GM10266 (cell line): ENCODE results near the gene PLXNA4.

Experiments used
- DNase-seq: peaks from one replicate; pipeline ENCODE4 v3.0.0; 2012; ENCODE audit errors: extremely low spot score
- TF ChIP-seq, protein P1 (sequence below): IDR thresholded peaks from 2 replicates; pipeline ENCODE4 v1.5.1; 2012; ENCODE audit warnings: mild to moderate bottlenecking, low read depth; ENCODE audit not compliant: control insufficient read depth, insufficient read depth; ENCODE audit errors: missing control alignments

Gene PLXNA4

DNA sequence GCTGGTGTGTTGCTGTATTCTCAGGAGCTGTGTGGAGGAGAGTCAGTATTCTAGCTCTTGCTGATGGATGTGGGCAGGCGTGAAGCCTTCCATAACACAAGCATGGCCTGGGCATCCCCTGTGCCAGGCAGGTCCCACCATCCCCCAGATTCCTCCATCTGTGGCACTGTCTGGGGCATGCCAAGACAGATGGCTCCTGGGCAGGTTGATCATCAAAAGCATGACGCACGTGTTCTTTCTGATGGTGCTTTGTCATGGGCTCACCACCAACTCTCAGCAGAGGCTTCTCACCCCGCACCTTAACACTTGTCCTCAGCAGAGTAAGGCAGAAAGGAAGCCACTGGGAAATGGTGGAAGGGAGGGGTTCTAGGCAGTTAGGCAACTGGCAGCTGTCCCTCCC is 364.3 kb downstream of the PLXNA4 start:
- TF ChIP-seq, protein P1, sequence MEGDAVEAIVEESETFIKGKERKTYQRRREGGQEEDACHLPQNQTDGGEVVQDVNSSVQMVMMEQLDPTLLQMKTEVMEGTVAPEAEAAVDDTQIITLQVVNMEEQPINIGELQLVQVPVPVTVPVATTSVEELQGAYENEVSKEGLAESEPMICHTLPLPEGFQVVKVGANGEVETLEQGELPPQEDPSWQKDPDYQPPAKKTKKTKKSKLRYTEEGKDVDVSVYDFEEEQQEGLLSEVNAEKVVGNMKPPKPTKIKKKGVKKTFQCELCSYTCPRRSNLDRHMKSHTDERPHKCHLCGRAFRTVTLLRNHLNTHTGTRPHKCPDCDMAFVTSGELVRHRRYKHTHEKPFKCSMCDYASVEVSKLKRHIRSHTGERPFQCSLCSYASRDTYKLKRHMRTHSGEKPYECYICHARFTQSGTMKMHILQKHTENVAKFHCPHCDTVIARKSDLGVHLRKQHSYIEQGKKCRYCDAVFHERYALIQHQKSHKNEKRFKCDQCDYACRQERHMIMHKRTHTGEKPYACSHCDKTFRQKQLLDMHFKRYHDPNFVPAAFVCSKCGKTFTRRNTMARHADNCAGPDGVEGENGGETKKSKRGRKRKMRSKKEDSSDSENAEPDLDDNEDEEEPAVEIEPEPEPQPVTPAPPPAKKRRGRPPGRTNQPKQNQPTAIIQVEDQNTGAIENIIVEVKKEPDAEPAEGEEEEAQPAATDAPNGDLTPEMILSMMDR = no peak
- no peak for DNase-seq

DNA sequence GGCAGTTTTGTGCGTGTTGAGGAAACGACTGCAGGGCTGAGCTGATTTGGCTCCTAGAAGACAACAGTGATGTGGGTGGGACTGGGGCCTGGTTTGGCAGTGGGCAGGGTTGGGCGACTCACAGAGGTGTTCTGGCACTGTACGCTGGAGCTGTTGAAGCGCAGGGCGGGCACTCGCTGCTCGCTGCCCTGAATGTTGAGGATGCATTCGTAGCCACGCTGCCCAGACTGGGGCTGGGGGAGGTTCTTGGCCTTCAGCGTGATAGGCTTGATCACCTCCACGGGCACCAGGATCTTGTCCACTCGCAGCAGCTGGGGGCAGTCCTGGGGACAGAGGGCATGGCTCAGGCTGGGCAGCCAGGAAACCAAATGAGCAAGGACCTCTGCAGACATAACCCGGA is 365.4 kb downstream of the PLXNA4 start:
- TF ChIP-seq, protein P1 = no peak
- DNase-seq = no peak

DNA sequence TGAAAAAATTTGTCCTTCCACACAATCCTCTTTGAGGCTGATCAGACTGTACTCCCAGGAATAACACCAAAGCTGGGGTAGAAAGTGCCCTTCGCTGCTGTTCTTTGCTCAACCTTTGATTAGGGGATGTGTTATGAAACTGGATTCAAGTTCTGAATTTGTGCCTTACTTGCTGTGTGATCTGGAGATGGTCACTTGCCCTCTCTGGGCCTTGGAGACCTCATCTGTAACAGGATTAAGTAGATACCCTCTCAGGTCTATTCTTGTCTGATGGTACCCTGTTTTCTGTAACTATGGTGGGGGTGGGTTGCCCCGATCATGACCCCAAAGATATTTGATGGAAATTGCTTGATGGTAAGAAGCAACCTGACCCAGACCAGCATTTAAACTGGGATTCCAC is 368.5 kb downstream of the PLXNA4 start:
- DNase-seq = no peak
- TF ChIP-seq, protein P1 = no peak

DNA sequence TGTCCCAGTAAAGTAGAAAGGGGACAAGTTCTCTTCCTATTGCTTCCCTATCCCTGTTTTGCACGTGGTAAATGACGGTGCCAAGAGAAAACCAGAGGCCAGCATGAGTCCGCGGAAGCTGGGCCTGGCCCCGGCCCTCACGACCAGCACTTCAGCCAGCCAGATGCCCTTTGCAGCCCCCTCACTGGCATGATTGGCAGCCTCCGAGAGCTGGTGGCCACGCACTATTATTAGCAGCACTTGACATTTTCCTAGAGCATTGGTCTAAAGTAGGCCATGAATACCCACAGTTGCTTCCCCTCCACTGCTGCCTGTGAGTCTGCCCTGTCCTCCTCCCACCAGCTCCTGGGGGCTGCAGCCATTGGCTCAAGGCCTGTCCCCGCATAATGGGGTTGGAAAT is 369.1 kb downstream of the PLXNA4 start:
- TF ChIP-seq, protein P1 = no peak
- no peak for DNase-seq

DNA sequence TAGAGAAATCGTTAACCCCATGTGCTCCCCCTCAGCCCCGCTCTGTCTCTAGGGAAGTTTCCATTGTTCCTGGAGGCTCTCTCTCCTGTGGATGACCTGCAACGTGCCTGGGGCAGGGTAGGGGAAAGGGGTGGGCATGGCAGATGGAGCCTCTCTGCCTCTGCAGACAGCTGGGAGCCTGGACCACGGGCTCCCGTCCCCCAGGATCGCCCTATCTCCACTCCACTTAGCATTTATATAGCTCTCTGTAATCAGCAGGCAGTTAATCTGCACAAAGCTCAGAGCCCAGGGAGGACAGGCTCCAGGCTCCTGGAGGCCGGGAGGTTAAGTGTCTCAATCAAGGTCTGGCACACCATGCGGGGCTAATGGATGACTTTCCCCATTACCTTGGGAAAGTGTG is 369.7 kb downstream of the PLXNA4 start:
- no peak for DNase-seq
- TF ChIP-seq, protein P1 = no peak

DNA sequence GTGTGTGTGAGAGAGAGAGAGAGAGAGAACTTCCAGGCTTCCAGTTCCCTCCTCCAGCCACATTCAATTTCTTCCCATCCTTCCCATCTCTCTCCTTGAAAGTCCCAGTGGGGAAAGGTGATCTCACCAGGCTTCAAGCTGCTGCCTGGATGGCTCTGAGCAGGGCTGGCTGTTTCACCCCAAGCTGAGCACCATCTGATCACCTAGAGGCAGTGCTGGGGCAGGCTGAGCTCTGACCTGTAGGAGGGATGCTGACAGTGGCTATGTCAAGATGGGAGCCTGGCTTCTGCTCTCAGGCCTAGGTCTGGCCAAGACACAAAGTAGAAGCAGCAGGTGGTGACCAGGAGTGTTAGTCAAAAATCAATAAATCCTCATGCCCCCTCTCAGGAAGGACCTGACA is 370.8 kb downstream of the PLXNA4 start:
- no peak for DNase-seq
- TF ChIP-seq, protein P1 = no peak

DNA sequence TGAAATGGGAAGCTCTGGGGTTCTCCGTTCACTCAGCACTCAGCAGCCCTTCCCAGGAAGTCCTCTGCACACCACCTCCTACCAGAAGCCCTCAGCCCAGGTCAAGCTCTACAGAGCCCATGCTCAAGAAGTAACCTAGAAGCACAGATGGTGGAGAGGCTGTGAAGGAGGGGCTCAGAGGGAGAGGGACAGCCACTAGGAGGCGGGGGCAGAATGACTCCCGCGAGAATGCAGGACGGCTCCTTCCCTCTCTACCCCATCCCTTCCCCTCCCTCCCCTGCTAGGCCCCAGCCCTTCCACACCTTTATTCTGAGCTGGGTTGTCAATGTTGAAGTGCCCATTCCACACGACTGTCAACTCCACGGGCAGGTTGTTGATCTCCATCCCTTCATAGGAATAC is 373.2 kb downstream of the PLXNA4 start:
- TF ChIP-seq, protein P1 = no peak
- no peak for DNase-seq
